ENCODE data around the gene SPSB3.

GRCh38 chr16:1818204-1818872 lies 36.0 kb upstream of the SPSB3 start:
- TF ChIP-seq POLR2AphosphoS5 (IDR thresholded peaks at IDR 0.05; ENCODE audit: low read depth, low read length) = no peak
- TF ChIP-seq TAF1 (IDR thresholded peaks at IDR 0.05; ENCODE audit: borderline replicate concordance, insufficient read depth, low read length) = no peak
- TF ChIP-seq REST (IDR thresholded peaks at IDR 0.05; ENCODE audit: insufficient read depth in 1 of 2, low read depth in 2 of 2, low read length in 2 of 2) = no peak
- TF ChIP-seq SIN3A (IDR thresholded peaks at IDR 0.05; ENCODE audit: borderline replicate concordance, insufficient read depth, low read length) = no peak
